22Rv1 (cell line): ENCODE measurements around the gene FARP1.

Experiments
- CTCF ChIP-seq: fragments of 450-650 bp; IDR thresholded peaks from 2 replicates; pipeline ENCODE4 v1.5.1; 2017; ENCODE audit warnings: mild to moderate bottlenecking
- ZFX ChIP-seq: fragments of 450-650 bp; IDR thresholded peaks from 2 replicates; pipeline ENCODE4 v1.6.1; 2017; ENCODE audit warnings: antibody characterized with exemption, borderline replicate concordance

- TF ChIP-seq CTCF, result no peak
- TF ChIP-seq ZFX, result no peak
Measured at GRCh38 chr13:98200211-98200878, 57.5 kb downstream of the FARP1 start.
